GM21825 (cell line): ENCODE results near the gene GALNT5.

ENCODE experiments used
- ATAC-seq: cut with Tn5 transposase; IDR thresholded peaks from one replicate; pipeline ENCODE4 v1.9.1; 2021; ENCODE audit warnings: mild to moderate bottlenecking, moderate library complexity; ENCODE audit not compliant: unreplicated experiment

The GALNT5 gene

DNA sequence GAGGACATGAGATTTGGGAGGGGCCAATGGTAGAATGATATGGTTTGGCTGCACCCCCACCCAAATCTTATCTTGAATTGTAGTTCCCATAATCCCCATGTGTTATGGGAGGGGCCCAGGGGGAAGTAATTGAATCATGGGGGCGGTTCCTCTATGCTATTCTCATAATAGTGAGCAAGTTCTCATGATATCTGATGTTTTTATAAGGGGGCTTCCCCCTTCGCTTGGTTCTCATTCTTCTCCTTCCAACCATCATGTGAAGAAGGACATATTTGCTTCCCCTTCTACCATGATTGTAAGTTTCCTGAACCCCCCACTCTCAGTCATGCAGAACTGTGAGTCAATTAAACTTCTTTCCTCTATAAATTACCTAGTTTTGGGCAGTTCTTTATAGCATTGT is 105.1 kb downstream of the GALNT5 start:
- no peak for ATAC-seq

DNA sequence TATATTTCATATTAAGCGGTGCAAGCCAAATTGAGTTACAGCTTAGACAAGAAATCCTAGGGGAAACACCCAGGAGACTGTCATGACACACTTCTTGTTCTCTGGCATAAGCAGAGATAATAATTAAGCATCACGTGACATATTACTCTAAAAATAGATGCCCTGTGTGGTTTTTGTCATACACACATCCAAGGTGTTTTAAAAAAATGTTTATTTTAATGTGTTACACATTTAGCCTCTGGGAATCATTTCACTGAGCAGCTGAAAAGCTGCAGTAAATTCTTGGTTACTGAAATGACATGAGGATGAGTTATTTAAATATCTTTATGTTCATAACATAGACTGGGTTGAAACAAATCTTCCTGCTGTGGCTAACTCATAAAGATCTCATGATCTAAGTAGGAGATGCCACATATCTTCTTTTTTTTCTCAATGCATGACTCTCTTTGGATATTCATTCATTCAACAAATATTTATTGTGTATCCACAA is 106.2 kb downstream of the GALNT5 start:
- peak; percentile 56 for ATAC-seq
